GM21825 (cell line): Measurements from ENCODE around the gene HOXD3.

ENCODE experiments used
- ATAC-seq: cut with Tn5 transposase; IDR thresholded peaks from one replicate; pipeline ENCODE4 v1.9.1; 2021; ENCODE audit warnings: mild to moderate bottlenecking, moderate library complexity; ENCODE audit not compliant: unreplicated experiment

Gene HOXD3

GRCh38 chr2:176121190-176122051 lies 35.7 kb upstream of the HOXD3 start:
- no peak for ATAC-seq

DNA sequence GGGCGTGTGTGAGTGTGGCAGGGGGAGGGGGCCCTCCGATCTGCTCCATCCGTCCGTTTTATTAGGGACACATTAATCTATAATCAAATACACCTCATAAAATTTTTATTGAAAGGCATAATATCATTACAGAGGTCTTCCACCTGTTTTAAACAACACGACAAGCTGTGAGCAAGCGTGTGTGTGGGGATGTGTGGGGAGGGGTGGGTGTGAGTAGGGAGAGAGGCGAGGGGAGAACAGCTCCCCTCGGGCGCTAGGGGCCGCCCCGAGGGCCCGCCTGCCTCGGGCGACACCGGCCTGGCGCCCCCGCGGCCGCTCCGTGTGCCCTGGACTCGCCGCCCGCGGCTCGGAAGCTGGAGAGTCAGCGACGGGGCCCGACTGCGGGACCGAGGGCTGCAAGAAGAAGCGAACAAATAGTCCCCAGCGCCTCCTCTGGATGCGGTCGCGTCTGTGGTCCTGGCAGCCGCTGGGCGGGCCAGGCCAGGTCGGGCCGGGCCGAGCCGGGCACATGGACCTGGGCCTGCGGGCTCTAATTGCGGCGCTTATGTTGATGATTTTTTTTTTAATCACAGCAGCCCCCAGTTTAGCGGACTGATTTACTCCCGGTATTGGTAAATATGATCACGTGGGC lies 34.9 kb upstream of the HOXD3 start:
- ATAC-seq = no peak

DNA sequence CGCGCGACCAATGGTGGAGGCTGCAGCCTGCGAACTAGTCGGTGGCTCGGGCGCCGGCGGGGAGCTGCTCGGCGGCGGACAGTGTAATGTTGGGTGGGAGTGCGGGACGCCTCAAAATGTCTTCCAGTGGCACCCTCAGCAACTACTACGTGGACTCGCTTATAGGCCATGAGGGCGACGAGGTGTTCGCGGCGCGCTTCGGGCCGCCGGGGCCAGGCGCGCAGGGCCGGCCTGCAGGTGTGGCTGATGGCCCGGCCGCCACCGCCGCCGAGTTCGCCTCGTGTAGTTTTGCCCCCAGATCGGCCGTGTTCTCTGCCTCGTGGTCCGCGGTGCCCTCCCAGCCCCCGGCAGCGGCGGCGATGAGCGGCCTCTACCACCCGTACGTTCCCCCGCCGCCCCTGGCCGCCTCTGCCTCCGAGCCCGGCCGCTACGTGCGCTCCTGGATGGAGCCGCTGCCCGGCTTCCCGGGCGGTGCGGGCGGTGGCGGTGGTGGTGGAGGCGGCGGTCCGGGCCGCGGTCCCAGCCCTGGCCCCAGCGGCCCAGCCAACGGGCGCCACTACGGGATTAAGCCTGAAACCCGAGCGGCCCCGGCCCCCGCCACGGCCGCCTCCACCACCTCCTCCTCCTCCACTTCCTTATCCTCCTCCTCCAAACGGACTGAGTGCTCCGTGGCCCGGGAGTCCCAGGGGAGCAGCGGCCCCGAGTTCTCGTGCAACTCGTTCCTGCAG lies 34.3 kb upstream of the HOXD3 start, which contains the start of gene HOXD9:
Gene HOXD9, plus strand, starts transcription at position 37 of the 728 bp plus-strand sequence. Its CDS starts 50 bp downstream, at position 87.
- ATAC-seq = no peak

DNA sequence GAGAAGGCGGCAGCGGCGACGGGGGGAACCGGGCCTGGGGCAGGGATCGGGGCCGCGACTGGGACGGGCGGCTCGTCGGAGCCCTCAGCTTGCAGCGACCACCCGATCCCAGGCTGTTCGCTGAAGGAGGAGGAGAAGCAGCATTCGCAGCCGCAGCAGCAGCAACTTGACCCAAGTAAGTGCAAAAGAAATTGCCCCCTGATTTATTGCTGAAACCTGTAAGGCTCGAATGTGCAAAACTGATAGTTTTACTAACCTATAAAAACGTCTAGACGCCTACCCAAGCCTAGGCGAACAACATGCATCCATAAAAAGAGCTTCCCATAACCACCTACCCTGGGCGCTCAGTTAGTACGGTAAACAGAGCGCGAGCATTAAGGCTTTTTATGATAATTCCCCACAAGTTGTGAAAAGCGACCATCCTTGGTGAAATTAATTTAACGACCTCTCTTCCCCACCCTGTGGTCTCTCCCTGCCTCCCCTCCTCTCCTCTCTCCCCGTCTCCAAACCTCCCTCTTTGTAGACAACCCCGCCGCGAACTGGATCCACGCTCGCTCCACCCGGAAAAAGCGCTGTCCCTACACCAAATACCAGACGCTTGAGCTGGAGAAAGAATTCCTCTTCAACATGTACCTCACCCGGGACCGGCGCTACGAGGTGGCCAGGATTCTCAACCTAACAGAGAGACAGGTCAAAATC lies 33.5 kb upstream of the HOXD3 start:
- no peak for ATAC-seq

- ATAC-seq = no peak
These were observed 32.8 kb upstream of the HOXD3 start for GRCh38 chr2:176124110-176124946.

DNA sequence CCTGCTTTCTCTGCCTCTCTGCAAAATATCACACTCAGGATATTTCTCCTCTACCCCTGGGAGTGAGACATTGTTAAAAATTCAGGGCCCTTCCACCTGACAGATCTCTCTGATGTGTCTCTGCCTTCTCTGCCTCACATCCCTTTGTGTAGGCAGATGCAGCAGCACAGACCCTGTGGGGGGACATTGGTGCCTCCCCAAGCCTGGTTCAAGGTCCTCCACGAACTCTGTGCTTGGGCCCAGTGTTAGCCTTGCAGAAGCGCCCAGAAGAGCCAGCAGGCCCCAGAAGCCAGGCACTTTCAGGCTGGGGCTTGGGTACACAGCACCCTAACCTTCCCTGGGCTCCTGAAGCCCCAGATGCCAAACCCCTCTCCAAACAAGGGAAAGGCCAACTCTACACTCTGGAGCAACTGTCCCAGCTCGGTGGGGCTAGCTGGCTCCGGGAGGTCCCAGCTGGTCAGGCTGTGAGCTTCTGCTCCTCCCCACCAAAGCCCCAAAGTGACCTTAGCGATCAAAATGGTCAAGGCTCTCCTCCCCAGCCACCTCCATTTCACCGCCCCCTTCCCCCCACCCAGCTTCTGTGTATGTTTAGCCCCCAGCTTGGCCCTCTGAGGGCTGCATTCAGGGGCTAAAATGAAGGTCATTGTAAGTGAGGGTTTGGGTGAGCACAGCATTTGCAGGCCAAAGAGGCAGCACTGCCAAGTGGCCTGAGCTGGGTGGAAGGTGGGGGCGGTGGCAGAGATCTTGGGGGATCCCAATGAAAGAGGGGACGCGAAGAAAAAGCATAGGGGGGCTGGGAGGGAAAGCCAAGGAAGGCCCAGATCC lies 31.9 kb upstream of the HOXD3 start:
- no peak for ATAC-seq

DNA sequence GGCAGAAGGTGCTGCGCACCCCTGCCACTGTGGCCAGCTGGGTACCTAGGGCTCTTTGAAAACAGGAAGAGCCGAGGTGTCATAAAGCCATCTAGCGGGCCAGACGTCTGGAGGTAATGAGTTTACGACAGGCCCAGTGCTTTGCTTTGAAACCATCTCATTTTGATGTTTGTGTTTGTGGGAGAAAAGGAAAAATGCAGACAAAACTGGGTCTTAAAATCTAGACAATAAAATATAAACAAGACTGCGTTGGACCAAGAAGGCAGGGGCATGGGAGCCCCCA lies 31.4 kb upstream of the HOXD3 start:
- no peak for ATAC-seq

DNA sequence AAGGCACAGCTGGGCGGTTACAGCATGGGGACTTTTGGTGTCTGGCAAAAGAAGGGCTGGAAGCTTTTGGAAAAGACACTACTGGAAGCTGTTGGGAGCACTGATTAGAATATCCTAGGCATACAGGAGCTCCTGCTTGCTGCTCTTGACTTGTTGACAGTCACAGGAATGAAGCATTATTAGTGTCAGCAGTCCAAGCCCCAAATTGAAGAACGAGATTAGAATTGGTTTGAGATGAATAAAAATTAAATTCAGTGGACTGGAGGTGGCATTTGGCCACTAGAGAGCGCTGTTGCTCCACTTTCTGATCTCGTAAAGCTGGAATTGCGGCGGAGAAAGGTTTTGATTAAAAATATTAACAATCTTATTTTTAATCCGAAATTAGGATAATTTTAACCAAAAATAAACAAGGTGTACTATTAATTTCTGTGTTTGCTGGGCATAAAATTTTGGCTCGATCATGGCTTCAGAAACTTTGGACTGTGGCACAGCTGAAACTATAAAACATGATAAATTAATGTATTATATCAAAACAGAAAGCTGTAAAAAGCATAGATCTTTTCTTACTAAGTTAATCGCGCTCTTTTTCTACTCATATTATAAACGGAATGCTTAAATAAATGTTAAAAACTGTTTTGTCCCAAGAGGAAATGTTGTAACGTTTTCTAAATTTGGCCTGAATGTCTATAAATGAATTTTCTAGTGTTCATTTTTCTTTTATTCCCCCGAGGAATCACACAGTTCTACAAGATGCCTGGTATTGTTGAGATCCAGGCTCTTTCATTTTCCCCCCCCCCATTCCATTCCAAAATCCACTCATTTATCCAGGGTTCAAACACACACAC lies 30.0 kb upstream of the HOXD3 start:
- ATAC-seq = no peak

GRCh38 chr2:176127774-176128072 lies 29.4 kb upstream of the HOXD3 start:
- ATAC-seq = no peak

- no peak for ATAC-seq
These were observed 28.7 kb upstream of the HOXD3 start for GRCh38 chr2:176128172-176128981.

DNA sequence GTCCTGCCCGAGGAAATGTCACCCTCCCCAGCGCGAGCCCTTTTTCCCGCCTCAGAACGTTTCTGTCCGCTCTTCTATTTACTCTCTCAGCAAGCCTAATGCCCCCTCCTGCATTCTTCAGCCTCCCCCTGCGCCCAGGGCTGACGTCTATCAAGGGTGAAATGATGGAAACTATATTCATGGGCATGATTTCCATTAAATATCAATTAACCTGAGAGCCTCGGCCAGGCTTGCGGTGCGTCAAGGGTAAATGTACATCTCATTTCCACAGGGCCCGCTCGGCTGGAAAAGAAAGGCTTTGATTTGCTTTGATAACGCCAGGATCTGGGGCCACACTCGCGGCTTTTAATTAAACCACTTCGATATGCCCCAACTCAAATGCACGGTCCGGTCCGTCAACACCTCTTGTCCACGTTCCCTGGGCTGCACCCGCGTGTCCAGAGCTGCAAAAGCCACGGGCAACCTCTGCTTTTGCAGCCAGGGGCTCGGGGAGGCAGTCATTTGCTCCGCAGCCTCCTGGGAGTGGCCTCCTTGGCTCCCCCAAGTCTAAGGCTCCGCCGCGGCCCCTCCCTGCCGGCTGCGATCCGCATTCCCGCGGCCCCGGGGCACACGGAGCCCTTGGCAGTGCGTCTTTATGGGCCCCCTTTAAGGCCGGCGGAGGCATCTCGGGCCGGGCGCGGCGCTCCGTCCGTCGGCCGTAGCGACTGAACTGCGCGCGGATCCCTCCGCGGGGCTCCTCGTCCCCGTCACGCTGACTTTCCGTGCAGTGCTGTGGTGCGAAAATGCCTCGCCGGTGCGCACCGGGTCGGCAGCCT lies 27.9 kb upstream of the HOXD3 start, which contains the start of gene HOXD8:
Gene HOXD8, plus strand, starts transcription at position 724 of the 815 bp plus-strand sequence. CDS start 662 bp downstream, outside the sequence.
- ATAC-seq = no peak

DNA sequence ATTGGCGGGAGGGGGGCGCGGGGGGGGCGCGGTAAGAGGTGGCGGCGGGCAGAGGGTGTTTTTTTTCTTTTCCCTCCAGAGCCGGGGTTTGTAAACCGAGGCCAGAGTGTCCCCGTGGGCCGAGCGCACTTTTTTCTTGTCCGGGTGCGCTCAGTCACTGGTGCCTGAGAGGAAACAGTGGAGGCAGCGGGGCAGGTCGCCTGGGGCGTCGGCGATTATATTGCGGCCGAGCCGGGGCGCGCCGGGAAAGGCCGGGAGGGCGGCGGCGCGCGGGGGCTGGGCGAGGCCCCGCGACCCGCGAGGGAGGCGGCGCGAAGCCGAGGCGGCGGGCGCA lies 27.3 kb upstream of the HOXD3 start:
- ATAC-seq = no peak

GRCh38 chr2:176130147-176130956 lies 26.8 kb upstream of the HOXD3 start:
- no peak for ATAC-seq

DNA sequence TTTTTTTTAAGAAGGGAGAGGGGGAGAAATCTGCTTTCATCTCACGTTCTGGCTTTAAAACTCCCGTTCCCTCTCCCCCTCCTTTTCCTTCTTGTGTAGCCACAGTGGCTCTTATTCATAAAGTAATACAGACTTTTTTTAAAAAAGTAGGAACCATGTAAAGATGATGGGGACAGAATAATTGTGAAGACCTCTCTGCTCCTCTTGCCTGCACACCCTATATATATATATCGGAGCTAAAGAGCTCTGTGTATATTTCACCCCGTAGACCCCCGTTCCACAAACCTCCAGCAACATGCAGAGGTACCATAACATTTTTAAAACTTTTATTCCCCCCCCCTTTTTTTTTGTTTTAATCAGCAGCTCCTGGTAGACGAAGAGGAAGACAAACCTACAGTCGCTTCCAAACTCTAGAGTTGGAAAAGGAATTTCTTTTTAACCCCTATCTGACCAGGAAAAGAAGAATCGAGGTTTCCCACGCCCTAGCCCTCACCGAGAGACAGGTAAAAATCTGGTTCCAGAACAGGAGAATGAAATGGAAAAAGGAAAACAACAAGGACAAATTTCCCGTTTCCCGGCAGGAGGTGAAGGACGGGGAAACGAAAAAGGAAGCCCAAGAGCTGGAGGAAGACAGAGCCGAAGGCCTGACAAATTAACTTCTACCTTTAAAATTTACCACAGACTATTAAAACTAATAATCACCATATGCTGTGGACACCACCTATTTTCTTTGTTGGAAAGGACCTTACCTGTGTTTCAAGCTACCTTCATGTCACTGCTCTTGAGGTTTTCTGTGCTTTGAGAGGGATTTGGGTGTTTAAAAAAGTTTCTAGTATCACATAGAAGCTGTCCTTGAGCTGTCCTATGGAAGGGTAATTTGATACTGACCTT lies 25.9 kb upstream of the HOXD3 start:
- ATAC-seq = no peak

GRCh38 chr2:176131848-176132158 lies 25.3 kb upstream of the HOXD3 start:
- ATAC-seq = no peak
